K562 (cell line): Measurements from ENCODE around the gene TBC1D10A. TPM values are rescaled to one million over a fixed set of nuclear protein-coding genes. Genes with fewer than 3 reads are reported as not detected.

Experiments used
- ATF1 ChIP-seq, 2 experiments: fragments of 450-650 bp in 1 of 2; IDR thresholded peaks; 2 replicates each; pipeline ENCODE4 v1.6.1; 2016; ENCODE audit warnings: missing compliant biosample characterization in 1 of 2, missing genetic modification characterization in 1 of 2
- ATF7 ChIP-seq: fragments of 450-650 bp; IDR thresholded peaks from 2 replicates; pipeline ENCODE4 v1.7.1; 2014; ENCODE audit warnings: mild to moderate bottlenecking, moderate library complexity
- CBFB ChIP-seq: sonication (generic); formaldehyde crosslinking; IDR thresholded peaks from 2 replicates; pipeline ENCODE4 v1.4.0; 2020; ENCODE audit warnings: mild to moderate bottlenecking, missing genetic modification reagents
- E2F5 ChIP-seq: sonication (generic); formaldehyde crosslinking; IDR thresholded peaks from 2 replicates; pipeline ENCODE4 v1.8.0; 2022; ENCODE audit warnings: mild to moderate bottlenecking, missing genetic modification reagents
- GABPA ChIP-seq: fragments of 200-800 bp; sonication (Bioruptor generic); conservative IDR thresholded peaks from 2 replicates; pipeline ENCODE4 v1.6.1; 2016; ENCODE audit warnings: low read depth, missing genetic modification characterization, missing compliant biosample characterization
- HDAC1 ChIP-seq, 2 experiments: fragments of 450-650 bp; IDR thresholded peaks; 2 replicates each; pipeline ENCODE4 v1.6.1; 2016 to 2017; ENCODE audit warnings: inconsistent platforms in 1 of 2, mild to moderate bottlenecking in 1 of 2, moderate library complexity in 1 of 2
- KDM4B ChIP-seq, 2 experiments: fragments of 450-650 bp in 1 of 2; sonication (generic) in 1 of 2; IDR thresholded peaks; 2 replicates each; pipeline ENCODE4 v1.6.1; 2016 to 2017; ENCODE audit warnings: borderline replicate concordance in 2 of 2, antibody characterized with exemption in 1 of 2, low read depth in 1 of 2, mild to moderate bottlenecking in 1 of 2
- NELFE ChIP-seq: IDR thresholded peaks from 2 replicates; pipeline ENCODE4 v1.6.1; 2011; ENCODE audit warnings: mild to moderate bottlenecking; ENCODE audit not compliant: insufficient read depth, insufficient read length
- NR3C1 ChIP-seq: sonication (generic); formaldehyde crosslinking; IDR thresholded peaks from 2 replicates; pipeline ENCODE4 v1.8.1; 2022; ENCODE audit warnings: missing genetic modification reagents
- SMARCA4 ChIP-seq: fragments of 450-650 bp; IDR thresholded peaks from 2 replicates; pipeline ENCODE4 v1.6.1; 2016
- SMARCB1 ChIP-seq: IDR thresholded peaks from 2 replicates; pipeline ENCODE4 v1.6.1; 2011; ENCODE audit warnings: improper control_type of control experiment, low read depth; ENCODE audit not compliant: insufficient read length
- VEZF1 ChIP-seq: fragments of 200-800 bp; sonication (Bioruptor generic); IDR thresholded peaks from 2 replicates; pipeline ENCODE4 v1.6.1; 2017; ENCODE audit warnings: missing genetic modification characterization, missing compliant biosample characterization
- ZNF318 ChIP-seq, 2 experiments: fragments of 450-650 bp; IDR thresholded peaks; 2 replicates each; pipeline ENCODE4 v1.6.1; 2016; ENCODE audit warnings: mild to moderate bottlenecking in 2 of 2, borderline replicate concordance in 1 of 2, low read depth in 1 of 2, moderate library complexity in 1 of 2
- ZNF778 ChIP-seq: fragments of 450-650 bp; formaldehyde crosslinking; IDR thresholded peaks from 2 replicates; pipeline ENCODE4 v1.4.0; 2020; ENCODE audit warnings: mild to moderate bottlenecking, moderate library complexity
- polyA plus RNA-seq, 8 experiments: library from polyadenylated mRNA; depleted of rRNA in 4 of 8; stranded (reverse) in 5 of 8; unstranded in 3 of 8; fragments of >200 nt; fragmentation: Nextera tagmentation in 2 of 8; fragmentation: Illumina TruSeq in 1 of 8; extraction: Ambion mirVana in 2 of 8; extraction: Trizol in 1 of 8; gene quantifications; 2 replicates each; pipeline versions ENCODE4 v1.2.1 to v1.2.3, GENCODE V29; 2011 to 2014; ENCODE audit warnings: inconsistent platforms in 1 of 8, missing spikeins in 1 of 8
- total RNA-seq, 7 experiments: library from RNA; depleted of rRNA in 6 of 7; stranded (reverse); fragments of >200 nt in 6 of 7; fragmentation: Illumina TruSeq in 2 of 7; extraction: Trizol in 2 of 7; gene quantifications; 2 replicates each; pipeline versions ENCODE4 v1.2.1 to v1.2.3, GENCODE V29; 2011 to 2021; ENCODE audit warnings: low replicate concordance in 1 of 7

TBC1D10A gene
- total and polyA plus RNA-seq, 9 of the 15 experiments (the other 6 are each of a cell fraction or from before 2014, with no cell fraction given), result 0.13 to 10.4 (median 4.6) TPM

- peak; percentile 53; the same call in 1 of the 2 replicates for TF ChIP-seq NR3C1 (CRISPR knock-in tag)
- TF ChIP-seq KDM4B (IDR thresholded peaks at IDR 0.05; ENCODE audit: borderline replicate concordance in 2 of 2, low read depth in 1 of 2), result peak in 1 of 2 experiments; percentile 89; a peak in 1 of 4 replicates
- TF ChIP-seq E2F5 (CRISPR knock-in tag), result no peak
- peak in 1 of 2 experiments; percentile 96; a peak in 2 of 4 replicates for TF ChIP-seq HDAC1 (IDR thresholded peaks at IDR 0.05)
- TF ChIP-seq CBFB, result no peak; the same call in 1 of the 2 replicates
- TF ChIP-seq ATF1 (CRISPR knock-in tag; IDR thresholded peaks at IDR 0.05), result peak; percentile 75
- peak; percentile 97 for TF ChIP-seq ATF1 (tag; IDR thresholded peaks at IDR 0.05)
- TF ChIP-seq ZNF318 (IDR thresholded peaks at IDR 0.05; ENCODE audit: borderline replicate concordance in 1 of 2, low read depth in 1 of 2), result no peak
- peak; percentile 49; the same call in 1 of the 2 replicates for TF ChIP-seq ATF7
- TF ChIP-seq GABPA (tag), result peak; percentile 98
- TF ChIP-seq SMARCB1, result no peak
- TF ChIP-seq ZNF778, result no peak
- no peak for TF ChIP-seq SMARCA4
- no peak for TF ChIP-seq NELFE
- TF ChIP-seq VEZF1, result peak; percentile 96
These were observed 29.9 kb upstream of the TBC1D10A start, which contains the start of the genes CCDC157 and SF3A1 (continued) for GRCh38 chr22:30356449-30357235.
